Measurements from ENCODE around the gene H2AZ2. TPM values are rescaled to one million over a fixed set of nuclear protein-coding genes. Genes with fewer than 3 reads are reported as not detected.

Gene H2AZ2
- total RNA-seq = 100 to 1,000 TPM; 111 to 146 TPM

DNA sequence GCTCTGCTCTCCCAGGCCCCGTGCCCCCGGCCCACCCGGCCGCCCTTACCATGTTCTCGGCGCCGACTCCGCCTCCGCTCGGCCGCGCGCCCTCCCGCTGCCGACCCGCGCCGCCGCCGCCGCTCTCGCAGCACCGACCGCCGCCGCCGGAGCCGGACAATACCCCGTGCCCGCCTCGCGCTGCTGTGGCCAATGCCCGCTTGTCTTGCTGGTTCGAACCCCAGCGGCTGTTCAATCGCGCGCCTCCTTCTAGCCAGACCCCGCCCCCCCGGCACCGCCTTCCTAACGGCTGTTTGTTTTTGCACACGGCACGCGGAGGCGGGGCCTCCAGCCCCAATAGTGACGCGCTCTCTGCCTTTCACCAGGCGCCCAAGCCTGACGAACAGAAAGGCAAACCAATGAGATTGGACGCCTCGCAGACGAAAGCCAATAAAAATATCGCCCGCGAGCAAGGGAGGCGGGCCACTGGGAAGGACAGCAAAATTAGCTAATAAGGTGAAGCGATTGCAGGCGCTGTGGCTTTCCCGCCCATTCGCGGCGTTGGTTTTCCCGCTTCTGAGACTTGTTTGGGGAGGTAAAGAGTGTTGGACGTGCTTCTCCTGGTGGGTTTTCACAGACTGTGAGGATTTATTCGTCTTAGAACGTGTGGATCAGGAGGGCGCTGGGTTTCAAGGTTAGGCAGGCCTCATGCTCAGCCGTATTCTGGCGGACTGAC lies at the start of gene H2AZ2:
TSS of gene H2AZ2 (minus strand) at position 168 of the 715 bp plus-strand sequence. CDS start at position 52, 116 bp downstream.
- peak; percentile 100 for DNase-seq (ENCODE audit: low spot score)

DNA sequence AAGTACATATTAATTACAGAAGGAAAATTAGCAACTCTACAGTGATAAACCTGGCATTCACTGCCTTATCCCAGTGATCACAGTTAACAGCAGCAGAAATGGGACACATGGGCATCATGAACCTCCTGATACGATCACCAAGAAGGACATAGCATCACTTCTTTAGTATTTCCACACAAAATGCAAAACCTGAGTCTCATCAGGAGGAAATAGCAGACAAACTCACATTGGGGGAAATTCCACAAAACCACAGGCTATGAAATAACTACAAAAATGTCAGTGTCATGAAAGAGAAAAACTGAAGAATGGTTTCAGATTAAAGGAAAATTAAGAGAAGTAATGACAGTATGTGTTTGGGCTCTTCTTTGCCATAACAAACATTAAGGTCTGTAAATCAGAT lies 49.4 kb upstream of the H2AZ2 start:
- 81% methylated on average over 1 of the region's 1 CpG for WGBS
- H3K27me3 ChIP-seq (replicated peaks; ENCODE audit: insufficient read depth) = no peaks in the 10 kb centered on the region

More for the DNA sequence above, at the start of gene H2AZ2:
- H3K27me3 ChIP-seq (replicated peaks; ENCODE audit: insufficient read depth) = no peaks in the 10 kb centered on the region
- H3K9me3 ChIP-seq = no peaks in the 10 kb centered on the region
- peak within 1 kb of the TSS; percentile 62 to 87 for H3K4me3 ChIP-seq
- TF ChIP-seq, protein P1, sequence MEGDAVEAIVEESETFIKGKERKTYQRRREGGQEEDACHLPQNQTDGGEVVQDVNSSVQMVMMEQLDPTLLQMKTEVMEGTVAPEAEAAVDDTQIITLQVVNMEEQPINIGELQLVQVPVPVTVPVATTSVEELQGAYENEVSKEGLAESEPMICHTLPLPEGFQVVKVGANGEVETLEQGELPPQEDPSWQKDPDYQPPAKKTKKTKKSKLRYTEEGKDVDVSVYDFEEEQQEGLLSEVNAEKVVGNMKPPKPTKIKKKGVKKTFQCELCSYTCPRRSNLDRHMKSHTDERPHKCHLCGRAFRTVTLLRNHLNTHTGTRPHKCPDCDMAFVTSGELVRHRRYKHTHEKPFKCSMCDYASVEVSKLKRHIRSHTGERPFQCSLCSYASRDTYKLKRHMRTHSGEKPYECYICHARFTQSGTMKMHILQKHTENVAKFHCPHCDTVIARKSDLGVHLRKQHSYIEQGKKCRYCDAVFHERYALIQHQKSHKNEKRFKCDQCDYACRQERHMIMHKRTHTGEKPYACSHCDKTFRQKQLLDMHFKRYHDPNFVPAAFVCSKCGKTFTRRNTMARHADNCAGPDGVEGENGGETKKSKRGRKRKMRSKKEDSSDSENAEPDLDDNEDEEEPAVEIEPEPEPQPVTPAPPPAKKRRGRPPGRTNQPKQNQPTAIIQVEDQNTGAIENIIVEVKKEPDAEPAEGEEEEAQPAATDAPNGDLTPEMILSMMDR (IDR thresholded peaks at IDR 0.05) = peak in 2 of 4 experiments; percentile 26 to 29
- TF ChIP-seq POLR2A (IDR thresholded peaks at IDR 0.05) (peak; percentile 58), POLR2AphosphoS5 (IDR thresholded peaks at IDR 0.05) (peak; percentile 98)
- H3K36me3 ChIP-seq = no peaks in the 10 kb centered on the region
- H3K4me1 ChIP-seq (replicated peaks) = no peaks in the 10 kb centered on the region
- intact Hi-C loops (cut with DNase I) = loop anchor here (2.0 to 5.0 kb wide), 6 partner anchors 39 to 266 kb away; partner anchors contain the start of genes OGDH, PPIA, PURB and TMED4
- H3K27ac ChIP-seq = peak within 1 kb of the TSS; percentile 92 to 96
- WGBS = under 1% methylated on average over 63 of the region's 70 CpGs

DNA sequence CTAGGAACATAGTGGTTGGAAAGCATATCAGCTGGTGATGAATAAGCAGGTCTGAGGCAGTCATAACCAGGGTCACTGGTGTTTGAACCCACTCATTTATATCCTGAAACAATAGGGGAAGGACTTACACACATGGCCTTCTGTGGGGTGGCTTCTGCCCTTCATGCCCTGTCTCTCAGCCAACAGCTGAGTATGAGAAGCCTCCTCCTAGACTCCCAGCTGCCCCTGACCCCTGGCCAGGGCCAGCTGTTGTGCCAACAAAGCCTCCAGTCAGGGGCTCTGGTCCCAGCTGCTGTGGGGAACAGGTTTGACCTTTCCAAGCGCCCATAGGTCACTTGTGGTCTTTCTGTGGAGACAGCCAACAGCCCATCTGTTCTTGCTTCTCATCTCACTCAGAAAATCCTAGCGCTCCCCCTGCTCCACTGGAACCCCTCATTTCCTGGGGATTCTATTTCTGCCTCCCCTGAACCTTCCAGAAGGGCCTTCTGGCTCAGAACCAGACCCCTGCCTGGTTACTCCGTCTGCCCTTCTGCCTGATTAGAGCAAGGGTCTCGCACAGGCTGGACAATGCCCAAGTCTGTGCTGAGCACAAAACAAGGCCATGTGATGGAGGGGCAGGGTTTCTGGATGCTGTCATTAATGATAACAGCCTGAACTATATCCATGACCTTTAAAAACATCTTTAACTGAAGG lies 47.1 kb upstream of the H2AZ2 start:
- Histone ChIP-seq H3K36me3 (no peaks in the 10 kb centered on the region), H3K9me3 (no peaks in the 10 kb centered on the region), H3K27ac (no peak overlapping the region), H3K27me3 (replicated peaks; ENCODE audit: insufficient read depth) (no peaks in the 10 kb centered on the region), H3K4me3 (no peak overlapping the region), H3K4me1 (replicated peaks) (no peaks in the 10 kb centered on the region)
- 82% methylated on average over 4 of the region's 4 CpGs for WGBS
- intact Hi-C loops (cut with DNase I) = no loop called here
- TF ChIP-seq, protein P1 (IDR thresholded peaks at IDR 0.05) = no peak
- TF ChIP-seq POLR2AphosphoS5 (IDR thresholded peaks at IDR 0.05) (no peak), POLR2A (IDR thresholded peaks at IDR 0.05) (no peak)
- no peak for DNase-seq (ENCODE audit: low spot score)

More for the DNA sequence above, 49.4 kb upstream of the H2AZ2 start:
- TF ChIP-seq POLR2AphosphoS5 (IDR thresholded peaks at IDR 0.05) (no peak), POLR2A (IDR thresholded peaks at IDR 0.05) (no peak)
- TF ChIP-seq, protein P1 (IDR thresholded peaks at IDR 0.05) = no peak
- no peak overlapping the region for H3K4me3 ChIP-seq
- no peak for DNase-seq (ENCODE audit: low spot score)
- intact Hi-C loops (cut with DNase I) = no loop called here
- H3K4me1 ChIP-seq (replicated peaks) = no peaks in the 10 kb centered on the region
- no peaks in the 10 kb centered on the region for H3K9me3 ChIP-seq
- H3K27ac ChIP-seq = no peak overlapping the region
- no peaks in the 10 kb centered on the region for H3K36me3 ChIP-seq

DNA sequence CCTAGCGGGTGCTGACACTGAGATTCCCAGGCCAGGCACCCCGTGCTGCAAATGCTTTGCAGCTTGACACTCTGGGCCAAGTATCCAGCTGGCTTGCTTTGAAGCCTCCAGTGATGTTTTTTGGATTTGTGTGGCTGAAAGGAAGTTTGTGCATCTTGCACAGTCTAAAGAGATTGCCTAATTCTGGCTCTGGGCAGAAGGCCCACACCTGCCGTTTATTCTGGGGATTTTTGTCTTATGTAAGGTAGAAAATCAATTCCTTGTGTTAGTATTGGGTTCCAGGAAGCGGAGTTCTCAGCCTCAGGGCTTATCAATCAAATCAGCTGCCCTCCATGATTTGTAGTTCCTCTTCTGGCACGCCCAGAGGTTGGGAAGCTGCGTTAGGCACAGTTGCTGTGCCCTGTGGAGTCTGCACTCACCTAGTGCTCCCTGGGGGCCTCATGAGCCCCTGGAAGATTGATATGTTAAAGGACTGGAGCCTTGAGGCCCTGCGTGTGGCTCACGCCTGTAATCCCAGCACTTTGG lies 45.9 kb upstream of the H2AZ2 start:
- TF ChIP-seq POLR2A (IDR thresholded peaks at IDR 0.05) = no peak
- TF ChIP-seq, protein P1 (IDR thresholded peaks at IDR 0.05) = no peak
- TF ChIP-seq POLR2AphosphoS5 (IDR thresholded peaks at IDR 0.05) = no peak
- Histone ChIP-seq H3K27me3 (replicated peaks; ENCODE audit: insufficient read depth) (no peaks in the 10 kb centered on the region), H3K4me1 (replicated peaks) (no peaks in the 10 kb centered on the region), H3K27ac (no peak overlapping the region), H3K36me3 (no peaks in the 10 kb centered on the region), H3K4me3 (no peak overlapping the region), H3K9me3 (no peaks in the 10 kb centered on the region)
- 58% methylated on average over 8 of the region's 8 CpGs for WGBS
- DNase-seq (ENCODE audit: low spot score) = no peak
- intact Hi-C loops (cut with DNase I) = no loop called here

All from prostate gland (tissue), 2 donors.